Sigmoid colon (tissue), 7 donors: ENCODE data around the gene DGKD. TPM values are rescaled to one million over a fixed set of nuclear protein-coding genes. Genes with fewer than 3 reads are reported as not detected.
A peak's percentile ranks its signal among the peaks of the same experiment; 100 is the strongest.

Experiments used
- DNase-seq: peaks from one replicate; pipeline ENCODE4 v3.0.0-alpha.2; 2019
- H3K27ac ChIP-seq, 4 donors: fragments of 200-600 bp; sonication (generic); one replicate each; pipeline ENCODE4 v1.5.1; 2016 to 2019; ENCODE audit warnings: mild to moderate bottlenecking in 1 of 4
- H3K27me3 ChIP-seq, 3 donors: fragments of 200-600 bp; sonication (generic); one replicate each; pipeline ENCODE4 v1.5.1; 2019; ENCODE audit warnings: mild to moderate bottlenecking in 1 of 3
- H3K36me3 ChIP-seq, 4 donors: fragments of 200-600 bp; sonication (generic); one replicate each; pipeline ENCODE4 v1.5.1; 2016 to 2019
- H3K4me1 ChIP-seq, 4 donors: fragments of 200-600 bp; sonication (generic); one replicate each; pipeline ENCODE4 v1.5.1; 2017 to 2019
- H3K4me3 ChIP-seq, 4 donors: fragments of 200-600 bp; sonication (generic); one replicate each; pipeline ENCODE4 v1.5.1; 2017 to 2019; ENCODE audit warnings: mild to moderate bottlenecking in 2 of 4, moderate library complexity in 1 of 4
- H3K9me3 ChIP-seq, 4 donors: fragments of 200-600 bp in 3 of 4; sonication (generic) in 3 of 4; one replicate each; pipeline versions ENCODE4 v1.5.1 to v1.6.1; 2013 to 2019
- CTCF ChIP-seq, 4 experiments: fragments of 450-650 bp in 3 of 4; fragments of 200-600 bp in 1 of 4; IDR thresholded peaks; one replicate each; pipeline ENCODE4 v1.5.1; 2016 to 2019; ENCODE audit warnings: antibody characterized with exemption in 4 of 4, mild to moderate bottlenecking in 3 of 4, moderate library complexity in 2 of 4
- EP300 ChIP-seq, 4 donors: sonication (generic); formaldehyde crosslinking; IDR thresholded peaks; one replicate each; pipeline ENCODE4 v1.6.1; 2017; ENCODE audit warnings: antibody characterized with exemption in 4 of 4
- POLR2A ChIP-seq, 2 donors: fragments of 450-650 bp; IDR thresholded peaks; one replicate each; pipeline ENCODE4 v1.6.1; 2016; ENCODE audit warnings: antibody characterized with exemption in 2 of 2, mild to moderate bottlenecking in 2 of 2, moderate library complexity in 2 of 2
- POLR2AphosphoS5 ChIP-seq, 4 donors: sonication (generic); formaldehyde crosslinking; IDR thresholded peaks; one replicate each; pipeline ENCODE4 v1.6.1; 2017; ENCODE audit warnings: antibody characterized with exemption in 4 of 4
- WGBS, 2 donors: extraction: QIAGEN DNeasy Blood & Tissue Kit; methylation state at CpG; one replicate each; pipeline ENCODE4 v1.1.7; 2013; 5-methylcytosine and 5-hydroxymethylcytosine counted together
- intact Hi-C: fragments of 100-400 bp; cut with DNase I; formaldehyde crosslinking; loops from one replicate; pipeline ENCODE4 v1.15.1; 2023
- polyA plus RNA-seq, 3 donors: library from polyadenylated mRNA; stranded (reverse); fragments of 200-250 nt; gene quantifications; one replicate each; pipeline ENCODE4 v1.2.3, GENCODE V29; 2013
- total RNA-seq, 4 donors: library from RNA; depleted of rRNA; stranded (reverse); fragments of >200 nt; gene quantifications; one replicate each; pipeline ENCODE4 v1.1.0, GENCODE V29; 2016
- donor health status: healthy with polysubstance abuse.
- donor health status: Bipolar disorder and iron deficiency.
- donor health status: healthy.

The DGKD gene
- total and polyA plus RNA-seq, 7 donors: 10.7 to 67.0 (median 19.7) TPM

GRCh38 chr2:233482616-233483015, 128.3 kb downstream of the DGKD start:
- Histone ChIP-seq H3K9me3 (no peaks in the 10 kb centered on the region), H3K4me1 (peaks cover 0 to 29% (median 25%) of the 10 kb centered on the region in 4 donors), H3K36me3 (peaks cover 0 to 52% (median 15%) of the 10 kb centered on the region in 4 donors), H3K4me3 (no peak overlapping the region), H3K27me3 (no peaks in the 10 kb centered on the region), H3K27ac (peak overlapping the region in 3 of 4 donors; percentile 40 to 80 (median 66))
- no peak for TF ChIP-seq POLR2AphosphoS5 (IDR thresholded peaks at IDR 0.05)
- TF ChIP-seq CTCF (IDR thresholded peaks at IDR 0.05): no peak
- no peak for TF ChIP-seq EP300 (IDR thresholded peaks at IDR 0.05)
- TF ChIP-seq POLR2A (IDR thresholded peaks at IDR 0.05): no peak
- DNase-seq: no peak
- 86 to 89% methylated on average over 5 of the region's 5 CpGs for WGBS, 2 donors
- intact Hi-C loops: no loop called here

- 92 to 95% methylated on average over 15 of the region's 15 CpGs for WGBS, 2 donors
- Histone ChIP-seq H3K9me3 (no peaks in the 10 kb centered on the region), H3K27me3 (no peaks in the 10 kb centered on the region), H3K4me1 (peaks cover 0 to 19% (median 17%) of the 10 kb centered on the region in 4 donors), H3K4me3 (no peak overlapping the region), H3K27ac (no peak overlapping the region), H3K36me3 (peaks cover 0 to 72% (median 21%) of the 10 kb centered on the region in 4 donors)
- DNase-seq: no peak
- TF ChIP-seq POLR2A (IDR thresholded peaks at IDR 0.05) (no peak), POLR2AphosphoS5 (IDR thresholded peaks at IDR 0.05) (no peak), EP300 (IDR thresholded peaks at IDR 0.05) (no peak), CTCF (IDR thresholded peaks at IDR 0.05) (no peak)
- intact Hi-C loops: no loop called here
Observed at GRCh38 chr2:233485726-233486125, 131.4 kb downstream of the DGKD start.

GRCh38 chr2:233486357-233486756, 132.1 kb downstream of the DGKD start:
- H3K9me3 ChIP-seq: no peaks in the 10 kb centered on the region

GRCh38 chr2:233486778-233487552, 132.7 kb downstream of the DGKD start:
- Histone ChIP-seq H3K27me3 (no peaks in the 10 kb centered on the region), H3K9me3 (no peaks in the 10 kb centered on the region), H3K4me3 (no peak overlapping the region), H3K27ac (peak overlapping the region in 2 of 4 donors; percentile 27 to 44), H3K36me3 (peaks cover 0 to 85% (median 31%) of the 10 kb centered on the region in 4 donors), H3K4me1 (peaks cover 0 to 7% (median 4%) of the 10 kb centered on the region in 4 donors)
- TF ChIP-seq CTCF (IDR thresholded peaks at IDR 0.05) (no peak), EP300 (IDR thresholded peaks at IDR 0.05) (no peak), POLR2A (IDR thresholded peaks at IDR 0.05) (no peak), POLR2AphosphoS5 (IDR thresholded peaks at IDR 0.05) (no peak)
- no peak for DNase-seq
- 75 to 78% methylated on average over 4 of the region's 4 CpGs for WGBS, 2 donors
- intact Hi-C loops: no loop called here

More at GRCh38 chr2:233486357-233486756, 132.1 kb downstream of the DGKD start:
- WGBS, 2 donors: 96% methylated on average over 4 of the region's 4 CpGs
- no peak overlapping the region for H3K4me3 ChIP-seq
- no peak for DNase-seq
- H3K36me3 ChIP-seq: peaks cover 0 to 79% (median 26%) of the 10 kb centered on the region in 4 donors
- peak overlapping the region in 2 of 4 donors; percentile 27 to 44 for H3K27ac ChIP-seq
- intact Hi-C loops: no loop called here
- TF ChIP-seq POLR2AphosphoS5 (IDR thresholded peaks at IDR 0.05): no peak
- TF ChIP-seq CTCF (IDR thresholded peaks at IDR 0.05): no peak
- no peak for TF ChIP-seq EP300 (IDR thresholded peaks at IDR 0.05)
- TF ChIP-seq POLR2A (IDR thresholded peaks at IDR 0.05): no peak
- H3K27me3 ChIP-seq: no peaks in the 10 kb centered on the region
- peaks cover 0 to 13% (median 10%) of the 10 kb centered on the region in 4 donors for H3K4me1 ChIP-seq
